MCF 10A (cell line): ENCODE measurements around the gene ULBP2. TPM values are rescaled to one million over a fixed set of nuclear protein-coding genes. Genes with fewer than 3 reads are reported as not detected.
"Not testable (repeated sequence)": the region's sequence is repeated elsewhere in the genome, so short reads cannot be mapped to it uniquely, and the experiment has no call there.

Experiments used
- BruUV-seq: library from RNA; stranded (reverse); fragments of 400-500 nt; replicated peaks from 2 replicates; lab custom pipeline; 2021; lab: Mats Ljungman, UMichigan
- CTCF ChIA-PET: fragments of 300-600 bp; sonication (Branson Sonifier 250); formaldehyde crosslinking; extraction: SDS; loops from one replicate; lab custom pipeline; 2021; ENCODE audit warnings: antibody characterized with exemption, inconsistent platforms; lab: Yijun Ruan, JAX
- POLR2A ChIA-PET: fragments of 300-600, 350-650 bp; sonication (Branson Sonifier 250); formaldehyde crosslinking; extraction: SDS; loops from one replicate; lab custom pipeline; 2020; ENCODE audit warnings: antibody characterized with exemption, inconsistent platforms; lab: Yijun Ruan, JAX
- DNase-seq: peaks from one replicate; pipeline ENCODE4 v3.0.0-alpha.2; 2018; ENCODE audit not compliant: unreplicated experiment
- H3K27ac Mint-ChIP-seq: one replicate; pipeline ENCODE4 v1.8.0; 2022; ENCODE audit warnings: mild to moderate bottlenecking, low read depth, mixed read lengths; ENCODE audit not compliant: unreplicated experiment
- H3K27me3 Mint-ChIP-seq: one replicate; pipeline ENCODE4 v1.8.0; 2022; ENCODE audit warnings: mixed read lengths; ENCODE audit not compliant: insufficient read depth, unreplicated experiment
- H3K36me3 Mint-ChIP-seq: one replicate; pipeline ENCODE4 v1.8.0; 2022; ENCODE audit warnings: mild to moderate bottlenecking, moderate library complexity, mixed read lengths; ENCODE audit not compliant: insufficient read depth, unreplicated experiment
- H3K4me1 Mint-ChIP-seq: one replicate; pipeline ENCODE4 v1.8.0; 2022; ENCODE audit warnings: mixed read lengths; ENCODE audit not compliant: insufficient read depth, unreplicated experiment
- H3K4me3 Mint-ChIP-seq: one replicate; pipeline ENCODE4 v1.8.0; 2022; ENCODE audit warnings: mild to moderate bottlenecking, moderate library complexity, mixed read lengths; ENCODE audit not compliant: unreplicated experiment
- H3K9me3 Mint-ChIP-seq: one replicate; pipeline ENCODE4 v1.8.0; 2022; ENCODE audit warnings: mixed read lengths; ENCODE audit not compliant: unreplicated experiment
- CTCF ChIP-seq: fragments of 200-600 bp; IDR thresholded peaks from one replicate; pipeline ENCODE4 v1.8.0; 2022; ENCODE audit warnings: antibody characterized with exemption, mild to moderate bottlenecking; ENCODE audit not compliant: unreplicated experiment
- intact Hi-C: fragments of 100-400 bp; cut with micrococcal nuclease; formaldehyde crosslinking; loops from 2 replicates; pipeline ENCODE4 v1.14.1; 2022
- total RNA-seq: library from RNA; stranded (reverse); gene quantifications from 2 replicates; pipeline ENCODE4 v1.2.3, GENCODE V29; 2022

ULBP2 gene
- total RNA-seq, 1 experiment from 2014 or later, result 3.1 TPM

- intact Hi-C loops, result loop anchor here (10.0 kb wide), 1 partner anchor 380 kb away; the partner anchor contains the start of gene PPIL4
- H3K27me3 Mint-ChIP-seq, result peaks cover 23% of the 10 kb centered on the region
- BruUV-seq, result no TSS peak
Observed at GRCh38 chr6:149924933-149925252, 16.9 kb upstream of the ULBP2 start.

GRCh38 chr6:149925253-149925973 lies 16.4 kb upstream of the ULBP2 start:
- intact Hi-C loops, result loop anchor here (10.0 kb wide), 1 partner anchor 381 kb away; the partner anchor contains the start of gene PPIL4
- BruUV-seq, result no TSS peak
- ChIA-PET CTCF (interaction anchor here (0.6 to 3.9 kb wide), 12 partner anchors 25 to 482 kb away, joined by 3 to 43 read pairs (median 5); no protein-coding TSS in a partner anchor), POLR2A (interaction anchor here (1.0 to 3.4 kb wide), 4 partner anchors 25 to 204 kb away, joined by 3 to 14 read pairs (median 4); no protein-coding TSS in a partner anchor)
- Mint-ChIP-seq H3K27me3 (peaks cover 28% of the 10 kb centered on the region), H3K4me1 (peaks cover 19% of the 10 kb centered on the region), H3K27ac (no peak overlapping the region), H3K9me3 (no peaks in the 10 kb centered on the region), H3K36me3 (no peaks in the 10 kb centered on the region), H3K4me3 (no peak overlapping the region)
- TF ChIP-seq CTCF, result no peak
- no peak for DNase-seq

More at GRCh38 chr6:149924933-149925252, 16.9 kb upstream of the ULBP2 start:
- CTCF ChIA-PET, result interaction anchor here (0.6 to 3.9 kb wide), 18 partner anchors 24 to 483 kb away, joined by 3 to 43 read pairs (median 4); no protein-coding TSS in a partner anchor
- no peak for TF ChIP-seq CTCF
- DNase-seq, result no peak
- H3K36me3 Mint-ChIP-seq, result no peaks in the 10 kb centered on the region
- H3K4me3 Mint-ChIP-seq, result no peak overlapping the region
- H3K4me1 Mint-ChIP-seq, result peaks cover 19% of the 10 kb centered on the region
- no peaks in the 10 kb centered on the region for H3K9me3 Mint-ChIP-seq
- POLR2A ChIA-PET, result interaction anchor here (1.0 to 3.4 kb wide), 5 partner anchors 24 to 204 kb away, joined by 3 to 14 read pairs (median 6); no protein-coding TSS in a partner anchor
- H3K27ac Mint-ChIP-seq, result no peak overlapping the region

GRCh38 chr6:149925974-149926777 lies 15.6 kb upstream of the ULBP2 start:
- Mint-ChIP-seq H3K27me3 (peaks cover 32% of the 10 kb centered on the region), H3K4me1 (peaks cover 19% of the 10 kb centered on the region), H3K27ac (no peak overlapping the region), H3K36me3 (no peaks in the 10 kb centered on the region), H3K9me3 (no peaks in the 10 kb centered on the region), H3K4me3 (peak overlapping the region; percentile 12)
- peak; percentile 94 for TF ChIP-seq CTCF
- peak; percentile 90 for DNase-seq
- ChIA-PET POLR2A (interaction anchor here (0.7 kb wide), 1 partner anchor 220 kb away, joined by 3 read pairs; no protein-coding TSS in a partner anchor), CTCF (interaction anchor here (0.6 to 3.9 kb wide), 9 partner anchors 43 to 193 kb away, joined by 3 to 43 read pairs (median 4); no protein-coding TSS in a partner anchor)
- no TSS peak for BruUV-seq
- intact Hi-C loops, result loop anchor here (1.0 to 10.0 kb wide), 5 partner anchors 61 to 381 kb away; partner anchors contain the start of gene PPIL4

GRCh38 chr6:149927025-149927424 lies 14.8 kb upstream of the ULBP2 start:
- not testable (repeated sequence) for DNase-seq, H3K4me3 Mint-ChIP-seq, H3K9me3 Mint-ChIP-seq, H3K36me3 Mint-ChIP-seq, BruUV-seq, H3K27ac Mint-ChIP-seq
- ChIA-PET POLR2A (interaction anchor here (0.7 kb wide), 1 partner anchor 219 kb away, joined by 3 read pairs; no protein-coding TSS in a partner anchor), CTCF (interaction anchor here (0.6 to 1.3 kb wide), 7 partner anchors 44 to 887 kb away, joined by 3 to 4 read pairs (median 3); no protein-coding TSS in a partner anchor)
- H3K4me1 Mint-ChIP-seq, result peaks cover 16% of the 10 kb centered on the region
- intact Hi-C loops, result loop anchor here (10.0 kb wide), 1 partner anchor 382 kb away; the partner anchor contains the start of gene PPIL4
- H3K27me3 Mint-ChIP-seq, result peaks cover 32% of the 10 kb centered on the region
